ENCODE data around the gene PRMT9. TPM values are rescaled to one million over a fixed set of nuclear protein-coding genes. Genes with fewer than 3 reads are reported as not detected.

PRMT9 gene
- polyA plus RNA-seq, 1 donor (not counting 4 experiments of a cell fraction or from before 2014, with no cell fraction given) = 10.4 TPM

DNA sequence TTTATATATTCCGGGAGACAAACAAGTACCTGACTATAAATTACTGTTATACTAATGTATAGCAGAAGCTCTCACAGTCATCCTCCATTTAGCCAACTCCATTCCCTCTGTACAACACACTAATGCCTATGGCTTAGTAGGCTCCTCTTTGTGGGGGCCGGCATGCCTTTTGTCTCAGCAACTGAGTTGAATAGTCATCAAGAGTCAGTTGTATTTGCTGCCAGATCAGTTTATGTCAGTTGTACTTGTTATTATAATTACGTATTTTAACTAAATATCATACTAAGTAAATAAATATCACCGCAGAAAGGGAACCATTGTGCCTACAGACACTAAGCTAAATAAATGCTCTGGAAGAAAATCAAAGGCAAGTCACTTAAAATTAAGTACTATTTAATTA is 9.9 kb downstream of the PRMT9 start:
- H3K4me2 ChIP-seq (ENCODE audit: control insufficient read depth, extremely low read depth, insufficient read depth, low read depth, low read length) = no peak overlapping the region
- H3K79me2 ChIP-seq (ENCODE audit: control insufficient read depth, insufficient read depth, low read length) = peaks cover 4% of the 10 kb centered on the region
- peaks cover 5 to 9% of the 10 kb centered on the region in 2 experiments for H3K36me3 ChIP-seq (ENCODE audit: control insufficient read depth in 2 of 2, extremely low read depth in 1 of 2, insufficient read depth in 2 of 2, low read length in 2 of 2)
- H3K27me3 ChIP-seq (ENCODE audit: control insufficient read depth, extremely low read depth, insufficient read depth, low read length) = no peaks in the 10 kb centered on the region
- H3K27ac ChIP-seq (ENCODE audit: control insufficient read depth, insufficient read depth, low read length) = no peak overlapping the region
- no peak overlapping the region for H3K9ac ChIP-seq (ENCODE audit: control insufficient read depth, extremely low read depth, insufficient read depth, low read length)
- H3K9me1 ChIP-seq (ENCODE audit: control insufficient read depth, extremely low read depth, insufficient read depth, low read length) = peaks cover 2% of the 10 kb centered on the region
- TF ChIP-seq EZH2 (IDR thresholded peaks at IDR 0.05; ENCODE audit: low read length) (no peak), CTCF (optimal IDR thresholded peaks at IDR 0.05 in 1 of 3, IDR thresholded peaks at IDR 0.05 in 1 of 3, conservative IDR thresholded peaks at IDR 0.05 in 1 of 3; ENCODE audit: extremely low read depth in 1 of 3, insufficient read depth in 2 of 3, low read length in 3 of 3) (no peak)
- DNase-seq (ENCODE audit: low read depth, low spot score) = no peak
- H3K4me1 ChIP-seq (ENCODE audit: control insufficient read depth, extremely low read depth, insufficient read depth, low read length) = peaks cover 5% of the 10 kb centered on the region
- H4K20me1 ChIP-seq (ENCODE audit: control insufficient read depth, extremely low read depth, insufficient read depth, low read length) = no peaks in the 10 kb centered on the region
- dilution Hi-C loops (cut with MboI; ENCODE audit: extremely low pct_ligation_motif_present, low sequenced_read_pairs) = no loop called here
- H2AFZ ChIP-seq (ENCODE audit: control insufficient read depth, low read length) = no peak overlapping the region
- H3K9me3 ChIP-seq (ENCODE audit: control insufficient read depth, low read depth, low read length) = no peaks in the 10 kb centered on the region
- H3K4me3 ChIP-seq (ENCODE audit: control insufficient read depth in 2 of 3, extremely low read depth in 1 of 3, insufficient read depth in 2 of 3, low read depth in 1 of 3, low read length in 3 of 3) = no peak overlapping the region
- FAIRE-seq = no peak

- no peaks in the 10 kb centered on the region for H3K9me3 ChIP-seq (ENCODE audit: control insufficient read depth, low read depth, low read length)
- DNase-seq (ENCODE audit: low read depth, low spot score) = no peak
- H3K27me3 ChIP-seq (ENCODE audit: control insufficient read depth, extremely low read depth, insufficient read depth, low read length) = no peaks in the 10 kb centered on the region
- TF ChIP-seq CTCF (optimal IDR thresholded peaks at IDR 0.05 in 1 of 3, IDR thresholded peaks at IDR 0.05 in 1 of 3, conservative IDR thresholded peaks at IDR 0.05 in 1 of 3; ENCODE audit: extremely low read depth in 1 of 3, insufficient read depth in 2 of 3, low read length in 3 of 3) (no peak), EZH2 (IDR thresholded peaks at IDR 0.05; ENCODE audit: low read length) (no peak)
- H3K9ac ChIP-seq (ENCODE audit: control insufficient read depth, extremely low read depth, insufficient read depth, low read length) = no peak overlapping the region
- FAIRE-seq = no peak
- H3K4me1 ChIP-seq (ENCODE audit: control insufficient read depth, extremely low read depth, insufficient read depth, low read length) = no peaks in the 10 kb centered on the region
- H3K9me1 ChIP-seq (ENCODE audit: control insufficient read depth, extremely low read depth, insufficient read depth, low read length) = no peaks in the 10 kb centered on the region
- H3K27ac ChIP-seq (ENCODE audit: control insufficient read depth, insufficient read depth, low read length) = no peak overlapping the region
- no peaks in the 10 kb centered on the region for H3K79me2 ChIP-seq (ENCODE audit: control insufficient read depth, insufficient read depth, low read length)
- H3K4me2 ChIP-seq (ENCODE audit: control insufficient read depth, extremely low read depth, insufficient read depth, low read depth, low read length) = no peak overlapping the region
- H4K20me1 ChIP-seq (ENCODE audit: control insufficient read depth, extremely low read depth, insufficient read depth, low read length) = no peaks in the 10 kb centered on the region
- no peak overlapping the region for H3K4me3 ChIP-seq (ENCODE audit: control insufficient read depth in 2 of 3, extremely low read depth in 1 of 3, insufficient read depth in 2 of 3, low read depth in 1 of 3, low read length in 3 of 3)
- dilution Hi-C loops (cut with MboI; ENCODE audit: extremely low pct_ligation_motif_present, low sequenced_read_pairs) = no loop called here
- H2AFZ ChIP-seq (ENCODE audit: control insufficient read depth, low read length) = no peak overlapping the region
- peaks cover 0 to 1% of the 10 kb centered on the region in 2 experiments for H3K36me3 ChIP-seq (ENCODE audit: control insufficient read depth in 2 of 2, extremely low read depth in 1 of 2, insufficient read depth in 2 of 2, low read length in 2 of 2)
Measured at GRCh38 chr4:147658501-147658900, 25.5 kb downstream of the PRMT9 start.

Measured in keratinocyte (primary cell).